Ramos (cell line): ENCODE data around the gene SHB.

Source experiments
- in situ Hi-C: fragments of 300-500 bp; cut with MboI; formaldehyde crosslinking; loops from one replicate; pipeline ENCODE4 v1.14.3; 2022; ENCODE audit warnings: low sequenced_read_pairs; ENCODE audit not compliant: unreplicated experiment

Gene SHB

GRCh38 chr9:38046661-38047300 lies 22.2 kb downstream of the SHB start:
- in situ Hi-C loops, result loop anchor here (10.0 kb wide), 1 partner anchor 58 kb away; no protein-coding TSS in a partner anchor

DNA sequence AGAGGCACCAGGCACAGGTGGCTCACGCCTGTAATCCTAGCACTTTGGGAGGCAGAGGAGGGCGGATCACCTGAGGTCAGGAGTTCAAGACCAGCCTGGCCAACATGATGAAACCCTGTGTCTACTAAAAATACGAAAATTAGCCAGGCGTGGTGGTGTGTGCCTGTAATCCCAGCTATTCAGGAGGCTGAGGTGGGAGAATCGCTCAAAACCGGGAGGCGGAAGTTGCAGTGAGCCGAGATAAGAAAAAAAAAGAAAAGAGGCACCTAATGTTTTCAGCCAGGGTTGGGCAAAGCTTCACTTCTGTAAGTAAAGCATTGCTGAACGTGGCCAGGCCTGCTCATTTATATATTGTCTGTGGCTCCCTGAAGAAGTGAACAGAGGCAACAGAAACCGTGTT lies 23.1 kb downstream of the SHB start:
- in situ Hi-C loops, result loop anchor here (10.0 kb wide), 1 partner anchor 59 kb away; no protein-coding TSS in a partner anchor

DNA sequence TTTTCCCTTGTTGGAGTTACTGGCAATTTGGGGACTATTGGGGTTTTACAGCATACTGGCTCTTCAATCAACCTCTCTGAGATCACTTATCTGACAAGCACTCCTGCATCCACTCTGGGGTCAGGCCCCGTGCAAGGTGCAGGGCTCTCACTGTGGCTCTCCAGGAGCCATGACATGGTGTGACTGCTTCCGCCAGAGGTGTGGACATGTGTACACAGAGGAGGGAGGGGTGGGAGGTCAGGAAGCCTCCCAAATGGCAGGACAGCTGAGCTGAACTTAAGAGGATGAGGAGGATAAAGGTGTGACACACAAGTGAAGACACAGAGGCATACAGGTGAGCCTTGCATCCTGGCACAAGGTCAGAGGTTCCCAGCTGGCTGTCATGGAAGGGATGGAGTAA lies 24.3 kb downstream of the SHB start:
- in situ Hi-C loops, result loop anchor here (10.0 kb wide), 1 partner anchor 60 kb away; no protein-coding TSS in a partner anchor

GRCh38 chr9:38043931-38044623 lies 24.9 kb downstream of the SHB start:
- in situ Hi-C loops, result loop anchor here (10.0 kb wide), 1 partner anchor 61 kb away; no protein-coding TSS in a partner anchor

GRCh38 chr9:38042626-38043357 lies 26.2 kb downstream of the SHB start:
- in situ Hi-C loops, result loop anchor here (10.0 kb wide), 1 partner anchor 62 kb away; no protein-coding TSS in a partner anchor

GRCh38 chr9:38041564-38042243 lies 27.3 kb downstream of the SHB start:
- in situ Hi-C loops, result loop anchor here (10.0 kb wide), 1 partner anchor 63 kb away; no protein-coding TSS in a partner anchor

DNA sequence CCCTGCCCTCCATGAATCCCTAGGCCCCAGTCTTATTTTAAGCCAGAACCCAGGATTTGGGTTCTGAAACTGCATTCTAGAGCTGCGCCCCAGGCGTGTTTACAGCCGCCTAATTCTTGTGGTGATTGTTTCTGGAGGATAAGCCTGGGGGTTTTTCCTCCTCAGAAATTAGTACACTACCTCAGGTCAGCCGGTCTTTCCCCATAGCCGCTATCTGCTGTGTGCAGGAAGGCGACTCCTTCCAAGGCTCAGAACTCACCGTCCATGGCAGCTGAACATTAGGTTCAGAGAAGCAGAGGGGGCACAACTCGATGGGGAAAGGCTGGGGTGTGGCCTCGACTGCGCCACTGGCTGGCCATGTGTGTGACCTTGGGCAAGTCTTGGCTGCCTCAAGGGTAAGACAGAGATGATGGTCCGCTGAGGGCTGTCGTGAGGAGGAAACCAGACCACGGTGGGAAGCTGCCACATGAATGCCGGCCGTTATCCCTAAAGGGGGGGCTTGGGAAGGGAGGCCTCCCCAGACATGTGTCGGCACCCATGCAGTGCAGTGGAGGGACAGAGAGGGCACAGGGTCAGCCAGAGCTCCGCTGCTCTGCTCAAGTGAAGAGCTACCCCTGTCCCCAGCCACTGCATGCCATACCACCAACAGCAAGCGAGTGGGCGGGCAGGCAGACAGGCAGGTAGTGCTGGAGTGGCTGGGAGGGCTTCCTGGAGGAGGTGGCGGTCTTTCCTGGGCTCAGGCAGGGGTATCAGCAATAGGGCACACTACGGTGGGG lies 28.9 kb downstream of the SHB start:
- in situ Hi-C loops, result loop anchor here (10.0 kb wide), 1 partner anchor 65 kb away; no protein-coding TSS in a partner anchor

DNA sequence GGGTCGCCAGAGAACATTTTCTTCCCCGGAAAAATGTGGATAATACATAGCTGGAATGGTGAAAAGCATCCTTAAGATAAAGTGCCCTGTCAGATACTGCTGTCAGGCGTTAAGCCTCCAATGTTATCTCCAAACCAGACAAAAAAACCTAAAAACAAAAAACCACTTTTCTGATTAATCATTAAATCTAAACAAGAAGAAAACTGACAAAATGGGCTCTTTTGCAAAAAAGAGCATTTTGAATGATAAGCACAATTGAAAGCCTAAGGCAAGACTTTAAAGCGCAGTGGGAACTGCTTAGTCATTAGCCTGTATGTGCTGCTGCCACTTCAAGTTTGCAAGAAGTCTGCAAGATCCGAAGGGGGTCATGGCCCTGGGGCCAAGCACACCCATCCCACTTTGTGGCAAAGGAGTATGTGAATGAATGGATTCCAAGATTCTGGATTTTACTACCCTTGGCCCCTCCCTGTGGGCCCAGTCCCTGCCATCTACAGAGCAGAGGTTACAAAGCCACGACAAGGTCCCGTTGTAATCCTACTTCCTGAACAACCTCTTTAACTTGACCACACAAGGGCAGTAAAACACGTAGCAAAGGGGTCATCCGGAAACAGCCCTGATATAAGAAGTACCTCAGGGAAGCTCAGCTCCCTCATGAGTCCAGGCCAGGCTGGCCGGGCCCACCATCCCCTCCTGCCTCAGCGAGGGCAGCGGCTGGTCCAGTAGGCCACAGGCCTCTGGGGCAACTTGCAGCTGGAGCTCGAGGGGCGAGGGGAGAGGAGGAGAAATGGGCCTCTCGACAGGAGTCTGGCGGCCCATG lies 29.7 kb downstream of the SHB start:
- in situ Hi-C loops, result no loop called here

DNA sequence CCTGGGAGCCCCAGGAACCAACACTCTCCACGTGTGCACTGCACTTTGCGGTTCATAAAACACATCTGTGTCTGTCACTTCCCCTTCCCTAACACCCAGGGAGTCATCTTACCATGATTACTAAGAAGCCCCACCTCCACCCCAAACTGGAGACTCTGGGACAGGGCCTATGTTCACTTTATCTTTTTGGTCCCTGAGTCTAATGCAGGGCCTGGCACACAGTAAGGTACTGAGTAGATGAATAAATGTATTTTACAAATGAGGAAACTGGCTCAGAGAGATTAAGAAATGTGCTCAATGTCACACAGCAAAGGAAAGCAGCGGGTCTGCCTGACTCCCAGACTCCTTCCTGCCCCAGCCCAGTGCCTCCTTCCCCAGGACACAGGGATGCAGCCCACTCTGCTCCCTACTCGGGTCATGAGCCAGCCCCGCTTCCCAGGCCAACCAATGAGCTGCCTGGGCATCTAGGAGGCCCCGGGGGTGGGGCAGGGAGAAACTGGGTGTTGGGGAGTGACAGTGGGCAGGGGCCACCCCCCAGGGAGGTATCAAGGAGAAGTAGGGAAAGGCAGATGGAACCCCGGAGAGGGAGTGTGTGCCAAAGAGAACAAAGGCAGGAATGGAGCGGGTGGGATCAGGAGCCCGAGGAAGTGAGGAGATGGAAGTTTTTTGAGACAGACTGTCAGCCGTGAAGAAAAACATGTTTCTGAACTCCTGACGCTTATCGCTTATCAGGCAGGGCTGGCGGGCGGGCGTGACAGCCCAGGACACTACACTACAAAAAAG lies 30.5 kb downstream of the SHB start:
- in situ Hi-C loops, result no loop called here

DNA sequence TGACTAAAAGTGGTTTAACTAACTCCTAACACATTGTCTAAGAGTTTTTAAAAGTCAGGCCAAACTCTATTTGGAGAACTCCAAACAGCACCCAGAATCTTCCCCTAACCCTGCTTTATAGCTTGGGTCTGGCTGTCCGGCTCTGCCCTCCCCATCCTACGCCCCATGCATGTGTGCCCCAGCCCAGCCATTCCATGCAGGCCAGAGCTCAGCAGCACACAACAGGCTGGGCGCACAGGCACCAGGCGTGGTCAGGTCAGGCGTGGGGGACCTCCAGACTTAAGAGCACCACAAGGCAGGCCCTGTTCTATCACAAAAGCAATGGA lies 31.1 kb downstream of the SHB start:
- in situ Hi-C loops, result no loop called here

- in situ Hi-C loops, result no loop called here
These were observed 32.5 kb downstream of the SHB start for GRCh38 chr9:38036359-38037084.

- in situ Hi-C loops, result no loop called here
These were observed 33.2 kb downstream of the SHB start for GRCh38 chr9:38035873-38036272.

DNA sequence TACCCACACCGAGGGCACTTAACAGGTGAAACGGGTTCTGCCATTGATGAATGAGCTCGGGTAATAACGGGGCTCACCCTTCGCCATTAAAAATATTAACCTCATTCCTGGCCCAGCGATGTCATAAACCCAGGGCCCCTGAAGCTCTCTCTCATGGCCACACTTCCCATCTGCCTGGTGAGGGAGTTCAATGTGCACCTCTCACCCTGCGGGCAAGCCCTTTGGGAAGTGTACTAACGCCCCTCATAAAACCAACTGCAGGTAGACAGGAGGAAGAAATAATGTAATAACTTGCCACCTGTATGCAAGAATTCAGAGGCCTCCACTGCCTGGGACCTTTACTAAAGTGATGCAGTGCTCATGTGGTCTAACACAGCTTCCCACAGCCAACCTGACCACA lies 35.1 kb downstream of the SHB start:
- in situ Hi-C loops, result no loop called here

DNA sequence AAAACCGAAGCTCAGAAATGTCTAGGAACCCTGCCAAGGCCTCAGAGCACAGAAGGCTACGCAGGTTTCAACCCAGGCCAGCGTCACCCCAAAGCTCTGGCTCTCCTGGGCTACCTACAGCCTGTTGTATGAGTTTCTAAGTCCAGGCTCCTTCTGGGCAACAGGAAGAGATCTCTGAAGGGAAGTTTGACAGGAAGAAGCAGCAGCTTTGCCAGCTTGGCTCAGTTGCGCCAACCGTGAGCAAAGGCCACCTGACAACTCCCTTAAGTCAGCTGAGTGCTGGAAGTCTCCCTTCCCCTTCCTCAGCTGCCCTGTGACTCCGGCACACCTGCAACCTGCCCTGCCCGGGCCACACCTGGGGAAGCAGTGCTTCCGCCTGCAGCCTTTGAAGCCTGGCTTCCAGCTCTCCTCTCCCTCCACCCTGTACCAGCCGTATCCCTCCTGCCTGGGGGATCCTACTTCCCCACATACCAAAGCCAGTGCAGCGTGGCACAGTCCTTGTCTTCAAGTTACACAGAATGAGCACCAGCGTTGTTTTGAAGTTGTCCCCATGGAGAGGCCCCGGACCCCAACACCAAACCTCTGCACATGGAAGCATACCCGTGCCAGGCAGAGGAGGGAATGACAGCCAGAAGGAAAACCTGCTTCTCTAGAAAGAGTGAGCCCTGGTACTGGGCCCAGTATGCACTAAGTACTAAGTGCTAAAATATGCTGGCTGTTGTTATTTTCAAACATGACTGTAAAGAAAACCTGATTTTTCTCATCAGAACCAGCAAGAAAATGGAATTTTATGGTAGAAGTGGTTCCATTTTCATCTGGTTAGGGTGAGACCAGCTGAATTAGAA lies 36.5 kb downstream of the SHB start:
- in situ Hi-C loops, result no loop called here

DNA sequence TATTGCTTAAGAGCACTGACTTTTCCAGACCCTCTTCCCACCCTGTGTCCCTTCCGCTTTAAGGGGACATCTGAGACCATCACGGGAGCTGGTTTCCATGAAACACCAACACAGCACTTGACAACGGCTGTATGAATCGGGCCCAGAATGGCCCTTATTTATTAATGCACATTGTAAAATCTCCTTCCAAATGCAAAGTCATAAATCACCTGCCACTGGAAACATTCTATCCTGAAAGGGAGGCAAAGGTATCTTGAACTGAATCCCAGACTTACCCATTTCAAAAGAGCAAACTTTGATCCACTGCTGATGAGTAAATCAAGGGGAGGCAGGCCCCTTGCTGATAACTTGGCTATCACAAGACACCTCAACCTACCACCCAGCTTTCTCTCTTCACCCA lies 37.4 kb downstream of the SHB start:
- in situ Hi-C loops, result no loop called here

DNA sequence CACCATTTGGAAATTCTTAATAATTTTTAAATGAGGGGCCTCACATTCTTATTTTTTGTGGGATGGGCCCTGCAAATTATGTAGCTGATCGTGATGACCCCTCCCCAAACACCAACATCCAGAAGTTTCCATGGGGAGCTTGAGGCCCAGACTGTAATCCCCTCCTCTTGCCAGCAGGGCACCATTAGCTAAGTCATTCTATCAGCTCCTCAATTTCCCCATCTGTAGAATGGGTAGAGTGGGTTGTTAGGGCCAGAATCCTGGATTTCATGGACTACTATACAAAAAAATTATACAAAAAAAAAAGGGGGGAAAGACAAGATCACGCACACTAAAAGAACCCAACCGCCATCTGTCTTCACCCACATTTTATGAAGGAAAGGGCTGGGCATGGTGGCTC lies 38.4 kb downstream of the SHB start:
- in situ Hi-C loops, result no loop called here
